H1 (cell line): Measurements from ENCODE around the gene RFX1. TPM values are rescaled to one million over a fixed set of nuclear protein-coding genes. Genes with fewer than 3 reads are reported as not detected.

Experiments used
- BACH1 ChIP-seq: IDR thresholded peaks from 2 replicates; pipeline ENCODE4 v1.6.1; 2012; ENCODE audit warnings: low read length, improper control_type of control experiment
- BCL11A ChIP-seq, 2 experiments: IDR thresholded peaks; one replicate each; pipeline ENCODE4 v1.6.1; 2011; ENCODE audit warnings: low read depth in 2 of 2, low read length in 2 of 2, mild to moderate bottlenecking in 2 of 2
- CHD2 ChIP-seq: IDR thresholded peaks from 2 replicates; pipeline ENCODE4 v1.6.1; 2012; ENCODE audit warnings: low read length, improper control_type of control experiment
- EGR1 ChIP-seq: IDR thresholded peaks from 2 replicates; pipeline ENCODE4 v1.6.1; 2011; ENCODE audit warnings: low read depth, low read length, borderline replicate concordance
- FOSL1 ChIP-seq: IDR thresholded peaks from 2 replicates; pipeline ENCODE4 v1.6.1; 2011; ENCODE audit warnings: mild to moderate bottlenecking, low read depth, low read length, moderate library complexity; ENCODE audit not compliant: insufficient read depth
- HDAC2 ChIP-seq, 2 experiments: fragments of 300-600 bp in 1 of 2; sonication (generic) in 1 of 2; IDR thresholded peaks; 2 replicates each; pipeline ENCODE4 v1.6.1; 2011 to 2012; ENCODE audit warnings: low read depth in 2 of 2, low read length in 2 of 2, mild to moderate bottlenecking in 2 of 2, moderate library complexity in 2 of 2, borderline replicate concordance in 1 of 2, inconsistent platforms in 1 of 2
- JUN ChIP-seq: IDR thresholded peaks from 2 replicates; pipeline ENCODE4 v1.6.1; 2011; ENCODE audit warnings: low read depth, mild to moderate bottlenecking, improper control_type of control experiment, low read length
- JUND ChIP-seq: IDR thresholded peaks from 2 replicates; pipeline ENCODE4 v1.6.1; 2011; ENCODE audit warnings: mild to moderate bottlenecking, improper control_type of control experiment, low read length
- KDM4A ChIP-seq: IDR thresholded peaks from one replicate; pipeline ENCODE4 v1.7.1; 2012; ENCODE audit warnings: low read depth, mild to moderate bottlenecking, moderate library complexity, low read length, inconsistent platforms; ENCODE audit not compliant: severe bottlenecking
- NRF1 ChIP-seq: IDR thresholded peaks from 2 replicates; pipeline ENCODE4 v1.6.1; 2011; ENCODE audit warnings: mild to moderate bottlenecking, low read depth, low read length, improper control_type of control experiment
- POLR2AphosphoS5 ChIP-seq: IDR thresholded peaks from 2 replicates; pipeline ENCODE4 v1.6.1; 2011; ENCODE audit warnings: low read depth, low read length
- RAD21 ChIP-seq, 2 experiments: IDR thresholded peaks in 1 of 2; conservative IDR thresholded peaks in 1 of 2; 2 replicates each; pipeline ENCODE4 v1.6.1; 2011; ENCODE audit warnings: low read depth in 2 of 2, low read length in 2 of 2, improper control_type of control experiment in 1 of 2, inconsistent platforms in 1 of 2, mild to moderate bottlenecking in 1 of 2, moderate library complexity in 1 of 2
- SAP30 ChIP-seq: fragments of 300-600 bp; sonication (generic); IDR thresholded peaks from 2 replicates; pipeline ENCODE4 v1.7.1; 2012; ENCODE audit warnings: low read length, moderate library complexity, mild to moderate bottlenecking, inconsistent platforms; ENCODE audit not compliant: insufficient read depth, insufficient replicate concordance
- SIRT6 ChIP-seq: IDR thresholded peaks from one replicate; pipeline ENCODE4 v1.7.1; 2012; ENCODE audit warnings: low read length, inconsistent platforms
- SIX5 ChIP-seq: IDR thresholded peaks from 2 replicates; pipeline ENCODE4 v1.6.1; 2011; ENCODE audit warnings: mild to moderate bottlenecking, low read depth, low read length
- SP2 ChIP-seq: IDR thresholded peaks from 2 replicates; pipeline ENCODE4 v1.6.1; 2012; ENCODE audit warnings: mild to moderate bottlenecking, low read length, inconsistent platforms
- TAF7 ChIP-seq: optimal IDR thresholded peaks from 2 replicates; pipeline ENCODE3; 2011; ENCODE audit warnings: low read depth, mild to moderate bottlenecking, inconsistent platforms, low read length, moderate library complexity, borderline replicate concordance
- TBP ChIP-seq: IDR thresholded peaks from 2 replicates; pipeline ENCODE4 v1.6.1; 2011; ENCODE audit warnings: low read depth, low read length, improper control_type of control experiment
- USF2 ChIP-seq: IDR thresholded peaks from 2 replicates; pipeline ENCODE4 v1.6.1; 2011; ENCODE audit warnings: low read length, improper control_type of control experiment
- polyA plus RNA-seq, 7 experiments: library from polyadenylated mRNA; depleted of rRNA in 3 of 7; stranded (reverse) in 5 of 7; unstranded in 2 of 7; fragments of >200 nt in 5 of 7; fragments of 200-250 nt in 2 of 7; gene quantifications; 1 replicate in 5 of 7; 2 replicates in 1 of 7; 4 replicates in 1 of 7; pipeline versions ENCODE4 v1.2.1 to v1.2.3, GENCODE V29; 2011 to 2013; ENCODE audit warnings: missing spikeins in 2 of 7, mixed read lengths in 2 of 7
- total RNA-seq: library from RNA; stranded (reverse); fragmentation: NEBNext Ultra II Directional; extraction: Animal tissue kit (Norgen Biotek cat#: 25700); gene quantifications from 2 replicates; pipeline ENCODE4 v1.2.1, GENCODE V29; 2021
- TF ChIP-seq, protein P1 (sequence below): IDR thresholded peaks from 2 replicates; pipeline ENCODE4 v1.6.1; 2012; ENCODE audit warnings: inconsistent platforms

Gene RFX1
- total and polyA plus RNA-seq, 2 of the 8 experiments (the other 6 are each of a cell fraction or from before 2014, with no cell fraction given): 4.9 to 17.0 TPM

GRCh38 chr19:14031719-14032480 is 25.8 kb upstream of the RFX1 start, which contains the start of gene IL27RA (continued):
- TF ChIP-seq RAD21 (IDR thresholded peaks at IDR 0.05 in 1 of 2, conservative IDR thresholded peaks at IDR 0.05 in 1 of 2; ENCODE audit: low read depth in 2 of 2, low read length in 2 of 2): peak; percentile 58 to 68
- TF ChIP-seq SAP30: no peak
- no peak for TF ChIP-seq NRF1
- TF ChIP-seq CHD2: no peak
- no peak for TF ChIP-seq JUN
- TF ChIP-seq KDM4A: peak; percentile 88
- TF ChIP-seq TBP: no peak
- TF ChIP-seq EGR1: peak; percentile 35; the same call in 1 of the 2 replicates
- TF ChIP-seq, protein P1, sequence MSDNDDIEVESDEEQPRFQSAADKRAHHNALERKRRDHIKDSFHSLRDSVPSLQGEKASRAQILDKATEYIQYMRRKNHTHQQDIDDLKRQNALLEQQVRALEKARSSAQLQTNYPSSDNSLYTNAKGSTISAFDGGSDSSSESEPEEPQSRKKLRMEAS: peak; percentile 34; the same call in 1 of the 2 replicates
- TF ChIP-seq POLR2AphosphoS5: no peak
- TF ChIP-seq BACH1: 0 out of 2 replicates have a peak, but pooled peaks have one; percentile 16
- TF ChIP-seq SIX5: no peak
- TF ChIP-seq USF2: no peak
- no peak for TF ChIP-seq BCL11A (IDR thresholded peaks at IDR 0.05; ENCODE audit: low read depth in 2 of 2, low read length in 2 of 2)
- TF ChIP-seq SIRT6: no peak
- no peak for TF ChIP-seq SP2
- peak; percentile 33 for TF ChIP-seq TAF7
- 0 out of 4 replicates have a peak, but pooled peaks of 1 of the 2 experiments have one; percentile 4 for TF ChIP-seq HDAC2 (IDR thresholded peaks at IDR 0.05; ENCODE audit: borderline replicate concordance in 1 of 2, low read depth in 2 of 2, low read length in 2 of 2)
- TF ChIP-seq FOSL1: no peak
- no peak for TF ChIP-seq JUND
